Measurements from ENCODE around the gene C1QTNF8.
A peak's percentile ranks its signal among the peaks of the same experiment; 100 is the strongest.

Gene C1QTNF8

DNA sequence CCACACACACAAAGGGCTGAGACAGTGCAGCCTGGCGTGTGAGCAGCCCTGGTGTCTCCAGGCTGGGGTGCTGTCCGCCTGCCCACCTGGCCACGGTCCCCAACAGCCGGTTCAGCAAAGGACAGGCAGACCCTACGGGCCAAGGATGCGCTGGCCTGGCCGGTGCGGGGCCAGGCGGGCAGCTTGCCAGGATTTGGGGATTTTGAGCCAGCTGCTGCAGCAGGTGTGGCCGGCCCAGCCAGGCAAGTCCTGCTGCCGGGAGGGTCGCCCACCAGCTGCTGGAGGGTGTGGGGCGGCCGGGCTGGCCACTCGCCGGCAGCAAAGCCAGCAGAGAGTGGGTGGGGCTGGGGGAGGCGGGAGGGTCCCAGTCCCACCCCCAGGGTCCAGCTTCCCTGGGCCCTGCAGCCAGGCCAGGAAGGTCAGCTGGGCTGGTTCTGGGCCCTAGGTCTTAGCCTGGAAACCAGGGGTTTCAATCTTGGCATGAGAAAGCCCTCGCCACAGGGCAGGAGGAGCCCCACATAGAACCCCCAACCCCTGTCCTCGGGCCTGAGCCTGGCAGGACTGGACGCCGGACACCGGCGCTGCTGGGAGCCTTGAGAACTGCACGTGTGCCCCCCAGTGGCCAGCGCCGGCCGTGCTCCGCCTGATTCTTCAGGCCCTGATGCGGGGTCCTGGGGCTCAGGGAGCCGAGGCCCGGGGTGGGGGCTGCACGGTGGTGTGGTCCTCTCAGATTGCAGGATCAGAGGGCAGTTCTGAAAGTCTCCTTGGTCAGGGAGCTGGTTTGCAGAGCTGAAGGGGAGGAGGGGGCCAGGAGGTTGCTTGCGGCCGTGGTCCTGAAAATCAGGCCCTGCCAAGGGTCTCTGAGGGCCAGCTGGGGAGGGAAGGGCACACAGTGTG, 41.1 kb downstream of the C1QTNF8 start:
- DNase-seq: peak; percentile 17

DNA sequence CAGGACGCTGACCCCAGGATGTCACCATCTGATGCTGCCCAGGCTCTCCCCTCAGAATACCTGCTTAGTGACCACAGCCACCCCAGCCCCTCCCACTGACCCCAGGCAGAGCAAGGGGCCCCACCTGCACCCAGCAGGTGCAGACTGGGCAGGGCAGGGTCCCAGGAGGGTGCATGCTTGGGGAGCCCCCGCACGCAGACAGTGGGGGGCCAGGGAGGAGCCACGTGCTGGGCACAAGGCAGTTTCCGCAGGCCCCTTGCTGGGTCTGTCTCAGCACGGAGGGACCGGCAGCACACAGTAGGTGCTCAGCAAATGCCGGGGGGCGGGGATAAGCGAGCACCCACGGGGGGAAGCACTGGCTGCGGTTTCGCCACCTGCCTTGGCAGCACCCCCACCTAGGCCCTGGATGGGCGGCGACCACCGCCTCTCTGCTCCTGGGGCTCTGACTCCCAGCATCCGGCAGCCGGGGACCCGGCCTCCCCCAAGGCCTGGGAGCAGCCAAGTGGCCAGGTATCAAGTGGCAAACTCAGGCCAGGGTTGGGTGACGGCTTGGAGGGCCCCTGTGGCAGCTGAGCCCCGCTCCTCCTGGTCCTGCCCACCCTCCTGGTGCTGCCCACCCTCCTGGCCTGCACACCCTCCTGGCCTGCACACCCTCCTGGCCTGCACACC, 42.2 kb downstream of the C1QTNF8 start:
- DNase-seq: no peak

DNA sequence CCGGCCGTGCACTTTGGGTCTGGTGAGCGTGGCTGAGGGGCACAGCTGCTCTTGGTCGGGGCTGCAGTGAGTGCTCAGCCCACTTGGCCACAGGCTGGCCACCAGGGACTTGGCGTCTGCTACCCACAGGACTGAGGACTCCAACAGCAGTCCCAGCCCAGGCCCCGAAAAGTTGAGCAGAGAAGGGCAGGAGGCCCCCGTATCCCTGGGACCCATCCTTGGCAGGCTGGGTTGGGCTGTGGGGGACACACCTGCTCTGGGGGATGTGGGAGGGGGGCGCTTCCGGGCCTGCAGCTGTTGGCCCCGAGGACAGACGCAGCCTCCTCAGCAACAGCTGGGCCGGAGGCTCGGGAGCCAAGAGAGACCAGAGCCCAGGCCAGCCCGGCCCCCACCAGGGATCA, 42.9 kb downstream of the C1QTNF8 start:
- DNase-seq: no peak

DNA sequence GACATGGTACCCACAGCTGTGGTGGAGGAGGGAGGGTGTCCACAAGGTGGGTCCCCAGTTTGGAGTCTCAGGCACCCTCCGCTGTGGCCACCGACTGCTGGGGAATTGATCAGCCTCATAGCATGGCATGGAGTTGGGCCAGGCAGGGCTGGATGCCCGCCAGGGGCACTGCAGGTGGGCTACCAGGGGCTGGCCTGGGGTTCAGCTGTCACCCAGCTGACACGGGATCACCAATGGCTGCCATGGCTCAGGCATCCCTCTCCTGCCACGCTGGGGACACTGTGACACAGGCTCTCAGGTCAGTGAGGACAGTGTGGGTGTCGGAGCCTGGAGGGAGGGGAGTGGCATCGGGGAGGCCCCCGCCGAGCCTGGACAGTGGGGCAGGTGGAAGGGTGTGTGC, 43.3 kb downstream of the C1QTNF8 start:
- no peak for DNase-seq

DNA sequence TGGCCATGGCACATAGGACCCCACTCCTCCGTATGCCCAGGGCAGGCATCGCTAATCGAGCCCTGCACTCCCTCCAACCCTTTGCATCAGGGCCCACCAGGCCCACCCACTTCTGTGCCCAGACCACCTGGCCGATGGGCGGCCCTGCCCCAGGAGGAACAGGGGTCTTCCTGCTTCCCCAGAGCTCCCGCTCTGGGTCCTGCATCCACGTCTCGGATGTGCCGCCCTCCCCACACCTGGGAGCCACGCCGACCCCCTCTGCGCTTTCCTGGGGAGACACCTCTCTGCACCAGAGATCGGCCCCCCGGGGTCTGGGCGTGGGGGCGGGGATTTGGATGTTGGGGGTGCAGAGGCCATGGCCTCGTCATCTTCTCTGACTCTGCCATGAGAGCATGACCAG, 44.6 kb downstream of the C1QTNF8 start:
- no peak for DNase-seq

DNA sequence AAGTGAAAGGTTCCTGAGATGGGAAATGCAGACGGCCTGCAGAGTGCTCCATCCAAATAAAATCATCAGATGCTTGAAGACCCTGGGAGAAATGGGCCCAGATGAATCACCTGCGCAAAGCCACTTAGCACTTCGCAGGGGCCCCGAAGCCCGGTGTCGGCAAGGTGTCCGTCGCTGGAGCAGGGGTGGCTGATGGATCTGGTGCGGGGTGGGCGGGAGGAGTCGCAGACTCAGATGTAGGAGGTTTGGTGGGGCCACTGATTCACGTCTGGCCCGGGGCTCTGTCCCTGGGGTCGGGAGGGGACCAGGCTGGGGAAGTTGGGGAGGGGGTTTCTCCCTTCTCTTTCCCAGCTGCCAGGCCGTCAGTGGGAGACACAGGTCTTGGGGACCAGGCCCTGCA, 45.1 kb downstream of the C1QTNF8 start:
- no peak for DNase-seq

DNA sequence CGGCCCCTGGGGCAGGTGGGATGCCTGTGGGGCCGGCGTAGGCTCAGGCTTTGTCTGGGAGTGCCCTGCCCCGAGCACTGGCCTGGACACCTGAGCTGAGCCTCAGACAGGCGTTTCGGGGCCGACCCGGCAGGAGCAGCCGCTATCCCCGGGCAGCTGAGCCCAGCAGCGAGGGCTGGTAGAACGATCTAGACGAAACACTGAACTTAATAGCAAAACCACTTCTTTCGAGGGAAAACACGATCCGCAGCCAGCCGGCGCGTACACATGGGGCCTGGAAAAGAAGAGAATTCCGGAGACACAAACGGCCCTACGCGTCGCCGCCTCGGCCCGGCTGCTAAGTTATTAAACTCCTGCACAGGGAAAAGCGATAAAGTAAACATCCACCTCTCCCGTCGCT, 45.5 kb downstream of the C1QTNF8 start:
- no peak for DNase-seq

DNA sequence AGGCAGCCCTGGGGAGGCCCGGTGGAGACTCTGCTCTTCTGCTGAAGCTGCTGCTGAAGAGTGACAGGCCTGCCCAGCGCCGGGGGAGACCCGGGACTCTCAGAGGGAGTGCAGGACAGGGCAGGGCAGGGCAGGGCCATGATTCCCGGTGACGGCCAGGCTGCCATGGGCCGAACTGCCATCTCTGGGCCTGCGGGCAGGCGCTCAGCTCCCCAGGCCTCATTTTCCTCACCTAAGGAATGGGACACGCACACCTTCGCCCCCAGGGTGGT, 46.1 kb downstream of the C1QTNF8 start:
- no peak for DNase-seq

DNA sequence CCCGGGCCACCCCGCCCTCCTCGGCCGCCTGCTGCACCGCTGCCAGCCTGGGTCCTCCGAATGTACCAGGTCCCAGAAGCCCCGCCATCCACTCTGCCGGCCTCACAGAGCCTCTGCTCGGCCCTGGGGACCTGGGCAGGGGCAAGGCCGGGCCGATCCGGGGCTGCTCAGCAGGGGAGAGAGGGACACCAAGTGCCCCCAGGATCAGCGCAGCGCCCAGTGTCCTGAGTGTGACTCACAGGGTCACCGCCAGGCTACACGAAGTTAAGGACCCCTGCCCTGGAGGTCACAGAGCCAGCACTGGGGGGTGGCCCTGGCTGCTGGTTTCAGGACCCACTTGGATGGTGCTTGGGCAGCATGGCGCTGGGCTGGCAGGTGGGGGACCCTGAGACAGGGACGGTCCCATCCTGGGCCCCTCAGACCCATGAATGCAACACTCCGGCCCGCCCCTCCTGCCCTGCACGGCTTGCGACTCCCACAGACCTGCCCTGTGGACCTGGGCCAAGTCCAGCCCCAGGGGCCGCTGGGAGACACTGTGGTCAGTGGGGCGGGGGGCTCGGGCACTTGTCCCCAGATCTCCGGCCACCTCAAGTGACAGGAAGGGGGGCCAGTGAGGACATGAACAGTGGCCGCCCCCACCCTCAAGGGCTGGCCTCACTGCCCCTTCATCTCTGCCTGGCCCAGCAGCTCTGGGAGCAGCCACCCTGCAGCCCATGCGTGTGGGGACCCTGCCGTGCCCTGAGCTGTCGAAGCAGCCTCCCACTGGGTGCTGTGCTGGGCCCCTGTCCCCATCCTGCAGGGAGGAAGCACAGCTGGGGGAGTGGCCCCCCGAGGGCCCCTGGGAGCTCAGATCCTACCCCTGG, 46.7 kb downstream of the C1QTNF8 start:
- no peak for DNase-seq

DNA sequence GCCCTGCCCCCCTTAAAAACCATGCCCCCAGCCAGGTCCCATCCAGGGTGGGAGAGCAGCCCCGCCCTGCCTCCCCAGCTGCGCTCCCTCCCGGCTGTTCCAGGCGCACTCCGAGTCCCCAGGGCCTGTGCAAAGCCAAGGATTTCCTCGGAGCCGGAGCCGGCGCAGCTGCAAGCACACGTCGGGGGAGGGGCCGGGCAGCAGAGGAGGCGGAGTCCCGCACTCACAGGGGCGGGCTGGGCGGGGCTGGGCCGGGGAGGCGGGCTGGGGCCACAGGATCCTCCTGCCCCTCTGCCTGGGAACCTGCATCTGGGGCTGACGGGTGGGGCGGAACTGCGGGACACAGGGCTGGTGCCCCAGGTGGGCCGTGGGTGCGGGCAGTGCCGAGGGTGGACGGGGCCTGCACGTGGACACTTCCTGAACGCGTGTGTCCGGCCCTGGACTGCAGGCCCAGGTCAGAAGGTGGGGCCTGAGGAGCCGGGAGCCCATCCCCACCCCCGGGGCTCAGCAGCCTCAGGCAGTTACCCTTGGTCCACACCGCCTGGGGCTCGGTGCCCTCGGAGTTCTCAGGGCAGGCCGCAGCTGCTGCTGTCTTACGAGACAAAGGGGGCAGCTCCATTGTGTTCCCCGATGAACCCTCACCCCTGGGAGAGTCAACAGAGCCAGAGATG, 47.5 kb downstream of the C1QTNF8 start:
- DNase-seq: no peak

DNA sequence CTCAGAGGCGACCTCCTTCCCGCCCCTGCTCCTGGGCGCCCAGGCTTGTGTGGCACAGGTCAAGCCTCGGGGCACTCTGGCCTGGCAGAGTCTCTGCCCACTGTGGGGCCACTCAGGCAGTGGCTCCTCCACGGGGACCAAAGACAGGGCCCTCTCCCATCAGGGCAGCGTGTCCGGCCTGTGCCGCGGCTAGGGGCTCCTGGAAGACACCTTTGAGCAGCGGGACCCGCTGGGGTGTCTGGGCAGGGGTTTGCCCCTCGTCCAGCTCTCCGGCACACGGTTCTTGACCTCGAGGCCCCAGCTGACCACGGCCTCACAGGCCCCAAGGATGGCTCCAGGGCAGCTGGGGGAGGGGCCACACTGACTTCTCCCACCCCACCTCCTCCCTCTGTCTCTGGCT, 48.2 kb downstream of the C1QTNF8 start:
- no peak for DNase-seq

DNA sequence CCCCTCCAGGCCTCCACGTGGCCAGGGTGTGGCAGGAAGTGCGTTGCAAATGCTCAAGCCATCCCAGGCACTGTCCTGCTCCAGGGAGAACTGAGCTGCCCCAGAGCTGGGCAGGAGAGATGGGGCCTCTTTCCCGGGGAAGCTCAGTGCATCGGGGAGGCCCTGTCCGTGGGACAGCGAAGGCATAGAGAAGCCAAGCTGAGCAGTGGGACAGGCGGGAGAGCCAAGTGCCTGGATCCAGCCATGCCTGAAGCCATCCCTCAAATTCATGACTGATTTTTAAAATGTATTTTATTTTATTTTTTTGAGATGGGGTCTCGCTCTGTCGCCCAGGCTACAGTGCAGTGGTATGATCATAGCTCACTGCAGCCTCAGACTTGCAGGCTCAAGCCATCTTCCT, 48.9 kb downstream of the C1QTNF8 start:
- DNase-seq: no peak

DNA sequence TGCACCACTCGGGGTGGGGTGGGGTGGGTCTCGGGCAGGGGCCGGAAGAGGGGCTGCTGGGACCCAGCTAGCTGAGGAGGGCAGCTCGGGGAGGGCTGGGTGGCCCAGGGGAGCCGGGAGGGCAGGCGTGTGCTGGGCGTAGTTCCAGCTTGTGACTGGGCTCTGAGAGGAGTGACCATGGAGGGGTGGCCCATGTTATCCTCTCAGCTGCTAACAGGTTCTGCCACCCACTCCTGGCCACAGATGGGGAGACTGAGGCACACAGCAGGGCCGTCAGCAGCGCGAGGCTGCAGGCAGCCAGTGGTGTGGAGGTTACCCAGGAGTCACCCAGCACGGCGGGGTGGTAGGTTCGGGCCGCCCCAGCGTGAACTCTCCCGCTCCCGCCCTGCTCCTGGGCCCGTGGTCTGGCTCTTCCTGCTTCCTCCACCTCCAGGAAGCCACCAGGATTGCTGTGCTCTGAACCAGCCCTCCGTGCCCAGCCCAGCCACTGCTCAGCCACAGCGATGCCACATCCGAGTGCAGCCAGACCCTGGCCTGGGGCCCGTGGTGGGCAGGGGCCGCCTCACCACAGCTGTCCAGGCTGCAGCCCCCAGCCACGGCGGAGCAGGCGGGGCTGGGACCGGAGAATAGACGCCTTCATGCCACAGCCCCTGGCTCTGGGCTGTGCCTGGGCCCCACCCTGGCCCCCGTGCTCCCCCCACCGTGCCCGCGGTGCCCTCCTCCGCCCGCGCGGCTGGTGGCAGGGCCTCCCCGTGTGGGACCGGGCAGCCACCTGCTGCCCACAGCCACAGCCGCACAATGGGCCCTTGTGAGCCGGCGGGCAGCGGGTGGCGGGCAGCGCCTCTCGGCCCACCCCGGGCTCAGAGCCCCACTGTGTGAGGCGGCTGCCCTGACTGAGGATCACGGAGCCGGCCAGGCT, 49.8 kb downstream of the C1QTNF8 start:
- no peak for DNase-seq

DNA sequence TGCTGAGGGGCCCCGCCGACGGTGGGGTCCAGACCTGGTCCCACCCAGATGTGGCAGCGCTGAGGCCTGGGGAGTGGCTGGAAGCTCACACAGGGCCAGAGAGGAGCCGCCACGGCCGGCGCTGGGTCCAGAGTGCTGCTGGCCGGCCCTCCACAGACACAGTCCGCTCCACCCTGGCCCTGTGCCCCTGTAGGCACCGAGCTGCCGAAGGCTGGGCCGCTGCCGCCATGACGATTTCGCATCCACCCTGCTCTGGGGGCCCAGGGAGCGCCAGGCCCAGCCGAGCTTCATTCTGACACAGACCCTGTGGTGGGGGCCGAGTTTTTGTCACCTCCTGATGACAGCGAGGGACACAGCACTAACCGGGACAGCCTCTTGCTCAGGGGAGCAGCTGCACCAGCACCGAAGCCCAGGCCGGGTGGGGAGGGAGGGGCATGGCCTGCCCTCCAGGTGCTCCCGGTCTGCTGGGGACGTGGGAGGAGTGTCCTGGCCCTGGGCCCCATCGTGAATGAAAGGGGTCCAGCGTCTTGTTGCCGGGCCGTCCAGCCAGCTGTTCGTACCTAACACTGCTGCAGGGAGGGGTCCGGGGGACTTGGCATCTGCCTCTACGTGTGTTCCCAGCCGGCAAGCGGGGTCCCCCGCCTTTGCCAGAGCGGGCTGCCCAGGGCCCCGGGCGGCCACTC, 50.6 kb downstream of the C1QTNF8 start:
- DNase-seq: no peak

DNA sequence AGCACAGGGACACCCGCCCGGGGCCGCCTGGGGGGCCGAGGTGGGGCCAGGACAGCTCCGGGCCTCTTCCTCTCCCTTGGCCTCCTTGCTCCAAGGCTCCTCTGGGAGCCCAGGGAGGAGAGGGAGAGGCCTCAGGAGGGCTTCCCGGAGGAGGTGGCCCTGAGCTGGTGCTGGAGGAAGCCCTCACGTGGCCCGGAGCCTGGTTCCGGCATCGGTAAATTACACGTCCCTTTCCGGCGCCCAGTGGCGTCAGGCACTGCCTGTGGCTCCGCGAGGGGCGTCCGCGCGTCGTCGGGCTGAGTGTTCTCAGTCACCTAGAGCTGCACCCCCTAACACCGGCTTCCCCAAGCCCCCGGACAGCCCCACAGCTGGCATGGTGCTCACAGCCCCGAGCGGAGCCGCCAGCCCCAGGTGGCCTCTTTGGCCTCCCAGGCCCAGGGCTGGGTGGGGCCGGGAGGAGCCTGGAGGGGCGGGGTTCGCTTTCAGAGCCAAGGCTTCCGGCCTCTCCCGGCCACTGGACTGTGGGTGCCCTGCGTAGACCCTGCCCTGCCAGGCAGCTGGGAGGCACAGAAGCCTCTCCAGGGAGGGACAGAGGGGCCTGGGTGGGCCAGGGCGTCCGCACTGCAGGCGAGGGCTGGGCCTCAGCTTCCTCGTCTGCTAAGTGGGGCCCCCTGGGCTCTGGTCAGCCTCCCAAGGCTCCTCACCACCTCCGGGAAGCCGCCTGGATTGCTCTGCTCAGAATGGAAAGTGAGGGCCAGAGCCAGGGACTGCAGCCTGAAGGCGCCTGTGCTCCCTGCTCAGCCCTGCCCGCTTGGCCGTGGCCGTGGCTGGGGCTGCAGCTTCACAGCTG, 51.4 kb downstream of the C1QTNF8 start:
- DNase-seq: no peak

DNA sequence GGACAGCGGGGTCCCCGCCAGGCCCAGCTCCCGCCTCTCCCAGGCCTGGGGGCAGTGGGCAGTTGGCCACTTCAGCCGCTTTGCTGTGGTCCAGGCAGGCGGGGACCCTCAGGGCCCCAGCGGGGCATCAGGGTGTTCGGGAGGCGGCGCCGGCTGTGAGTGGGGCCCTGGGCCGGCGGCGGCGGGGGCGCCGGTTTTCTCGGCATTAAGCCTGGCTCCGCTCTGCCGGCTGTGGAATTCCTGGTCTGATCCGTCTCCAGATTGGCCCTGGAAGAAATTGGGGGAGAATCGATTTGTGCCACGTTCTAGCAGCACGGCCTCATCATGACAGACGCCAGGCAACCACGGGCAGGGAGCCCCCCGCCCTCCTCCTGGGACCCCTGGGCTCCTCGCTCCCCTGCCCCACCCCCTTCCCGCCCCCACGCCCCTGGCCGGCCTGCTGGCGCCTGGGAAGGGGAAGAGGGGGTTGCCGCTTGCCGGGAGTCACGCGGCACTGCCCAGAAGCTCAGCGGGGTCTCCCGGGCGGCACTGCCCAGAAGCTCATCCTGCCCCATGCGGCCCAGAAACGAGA, 52.1 kb downstream of the C1QTNF8 start:
- no peak for DNase-seq

DNA sequence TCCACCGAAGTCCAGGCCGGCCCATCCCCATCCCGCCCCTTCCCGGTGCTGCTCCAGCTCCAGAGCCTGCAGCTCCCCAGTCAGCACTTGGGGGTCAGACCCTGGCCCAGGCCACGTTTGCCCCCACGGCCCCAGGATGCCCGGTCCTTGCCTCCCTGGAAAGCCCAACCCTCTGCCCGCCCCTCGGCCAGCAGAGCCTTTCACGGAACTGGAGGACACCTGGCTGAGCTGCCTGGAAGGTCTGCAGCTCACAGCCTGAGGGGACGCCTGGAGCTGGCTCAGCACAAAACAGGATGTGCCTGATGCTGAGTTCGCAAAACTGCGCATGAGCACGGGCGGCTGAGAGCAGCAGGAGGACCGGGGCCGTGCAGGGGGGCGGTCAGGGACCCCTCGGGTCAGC, 53.2 kb downstream of the C1QTNF8 start:
- DNase-seq: no peak

DNA sequence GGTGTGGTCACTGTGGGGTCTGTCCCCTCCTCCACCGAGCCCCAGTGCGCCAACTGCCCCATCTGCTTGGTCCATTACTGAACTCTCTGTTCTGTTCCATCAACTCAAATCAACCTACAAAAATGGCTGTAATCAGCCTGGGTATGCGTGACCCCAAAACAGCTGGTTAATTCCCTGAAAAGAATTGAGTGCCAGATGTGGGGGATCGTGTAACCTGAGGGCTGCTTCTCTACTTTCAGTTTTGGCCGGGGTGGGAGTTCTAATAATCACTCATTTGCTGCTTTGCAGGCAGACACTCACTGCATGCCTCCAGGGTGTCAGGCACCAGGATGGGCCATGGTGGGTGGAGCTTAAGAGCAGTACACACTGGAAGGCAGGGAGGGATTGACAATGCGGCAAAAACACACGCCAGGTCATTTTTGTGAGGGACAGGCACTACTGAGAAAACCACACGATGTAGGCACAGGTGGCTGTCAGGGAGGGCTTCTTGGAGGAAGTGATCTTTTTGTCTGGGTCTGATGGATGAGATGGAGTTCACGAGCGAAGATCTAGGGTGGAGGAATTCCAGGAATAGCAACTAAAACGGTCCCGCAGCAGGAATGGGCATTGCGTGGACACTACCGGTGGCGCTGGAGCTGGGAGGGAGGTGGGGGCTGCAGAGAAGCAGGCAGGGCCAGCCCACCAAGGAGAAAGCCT, 53.8 kb downstream of the C1QTNF8 start:
- DNase-seq: no peak

DNA sequence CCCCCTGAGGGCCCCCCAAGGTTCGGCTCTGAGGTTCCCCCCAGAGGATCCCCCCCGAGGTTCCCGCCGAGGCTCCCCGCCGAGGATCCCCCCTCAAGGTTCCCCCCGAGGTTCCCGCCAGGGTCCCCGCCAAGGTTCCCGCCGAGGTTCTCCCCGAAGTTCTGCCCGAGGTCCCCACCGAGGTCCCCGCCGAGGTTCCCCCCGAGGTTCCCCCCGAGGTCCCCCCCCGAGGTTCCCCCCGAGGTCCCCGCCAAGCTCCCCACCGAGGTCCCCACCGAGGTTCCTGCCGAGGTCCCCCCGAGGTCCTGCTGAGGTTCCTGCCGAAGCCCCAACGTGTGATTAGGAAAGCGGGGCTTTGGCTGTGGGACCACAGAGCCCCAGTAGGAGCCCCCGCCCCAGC, 55.7 kb downstream of the C1QTNF8 start:
- no peak for DNase-seq

DNA sequence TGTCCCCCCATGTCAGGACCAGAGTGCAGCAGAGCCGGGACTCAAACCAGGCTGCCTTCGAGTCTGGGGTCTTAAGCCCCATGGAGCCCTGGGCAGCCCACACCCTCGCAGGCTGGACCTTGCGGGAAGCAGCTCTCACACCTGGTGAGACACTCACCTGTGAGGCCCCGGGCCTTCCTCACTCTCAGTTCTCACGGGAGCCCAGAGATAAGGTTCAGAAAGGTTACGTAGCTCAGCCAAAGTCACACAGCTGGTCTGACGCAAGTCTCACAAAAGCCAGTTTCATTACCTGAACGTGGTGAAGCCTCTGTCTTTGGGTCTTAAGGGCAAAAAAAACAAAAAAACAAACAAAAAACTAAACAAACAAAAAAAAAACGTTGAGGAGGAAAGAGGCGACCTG, 56.3 kb downstream of the C1QTNF8 start:
- DNase-seq: no peak
